NCI-H2171 treated with DMSO at 0.1 percent for 48 hours (cell line): ENCODE measurements around the gene CACNG7.

Experiments used
- DNase-seq: peaks from one replicate; lab custom pipeline; 2025; lab: John Stamatoyannopoulos, UW

Gene CACNG7

DNA sequence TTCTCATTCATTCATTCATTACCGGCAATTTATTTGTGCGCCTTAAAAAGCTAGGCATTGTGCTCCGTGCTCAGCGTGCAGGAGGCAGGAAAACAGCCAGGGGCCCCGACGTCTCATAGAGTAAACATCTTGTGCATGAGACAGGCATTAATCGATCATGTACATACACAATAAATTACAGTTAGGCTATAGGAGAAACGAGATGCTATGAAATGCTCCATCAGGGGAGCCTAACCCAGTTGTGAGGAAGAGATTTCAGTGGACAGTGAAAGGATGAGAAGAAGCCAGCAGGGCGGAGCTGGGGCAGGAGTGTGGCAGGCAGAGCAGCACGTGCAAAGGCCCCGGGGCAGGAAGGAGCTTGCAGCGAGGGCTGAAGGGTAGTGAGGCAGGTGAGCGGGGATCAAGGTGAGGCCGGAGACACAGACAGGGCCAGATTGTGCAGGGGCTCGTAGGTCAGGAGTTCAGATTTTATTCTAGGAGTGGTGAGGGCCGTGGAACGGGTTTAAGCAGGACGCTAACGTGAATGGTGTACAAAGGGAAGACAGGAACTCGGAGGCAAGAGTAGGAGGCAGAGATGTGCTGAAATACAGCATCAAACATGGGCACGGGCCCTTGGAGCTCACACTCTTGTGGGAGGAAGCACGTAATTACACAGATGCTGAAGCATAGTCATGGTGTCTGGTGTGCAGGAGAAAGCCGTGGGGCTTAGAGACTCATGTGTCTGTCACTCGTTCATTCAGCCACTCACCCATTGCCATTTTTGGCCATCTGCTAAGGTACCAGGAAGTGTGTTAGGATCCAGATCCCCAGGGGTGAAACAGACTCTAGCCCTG is 74.6 kb downstream of the CACNG7 start:
- DNase-seq, result no peak

DNA sequence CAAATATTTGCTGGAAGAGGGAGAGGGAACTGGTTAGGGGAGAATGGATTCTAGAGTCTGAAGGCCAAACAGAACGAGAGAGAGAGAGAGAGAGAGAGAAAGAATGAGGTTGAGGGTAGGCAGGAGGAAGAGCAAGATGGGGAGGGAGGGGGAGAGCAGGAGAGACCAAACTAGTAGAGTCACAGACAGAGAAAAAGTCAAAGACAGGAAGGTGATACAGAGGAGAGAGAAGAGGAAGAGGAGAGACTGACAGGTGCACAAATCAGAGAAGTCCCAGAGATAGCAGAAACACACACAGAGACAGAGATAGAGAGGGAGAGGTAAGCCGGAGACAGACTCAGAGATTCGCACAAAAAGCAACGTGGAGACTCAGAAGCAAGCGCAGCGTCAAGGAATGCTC is 76.8 kb downstream of the CACNG7 start:
- no peak for DNase-seq

- DNase-seq, result no peak
Measured at GRCh38 chr19:53988981-53989380, 79.9 kb downstream of the CACNG7 start.

DNA sequence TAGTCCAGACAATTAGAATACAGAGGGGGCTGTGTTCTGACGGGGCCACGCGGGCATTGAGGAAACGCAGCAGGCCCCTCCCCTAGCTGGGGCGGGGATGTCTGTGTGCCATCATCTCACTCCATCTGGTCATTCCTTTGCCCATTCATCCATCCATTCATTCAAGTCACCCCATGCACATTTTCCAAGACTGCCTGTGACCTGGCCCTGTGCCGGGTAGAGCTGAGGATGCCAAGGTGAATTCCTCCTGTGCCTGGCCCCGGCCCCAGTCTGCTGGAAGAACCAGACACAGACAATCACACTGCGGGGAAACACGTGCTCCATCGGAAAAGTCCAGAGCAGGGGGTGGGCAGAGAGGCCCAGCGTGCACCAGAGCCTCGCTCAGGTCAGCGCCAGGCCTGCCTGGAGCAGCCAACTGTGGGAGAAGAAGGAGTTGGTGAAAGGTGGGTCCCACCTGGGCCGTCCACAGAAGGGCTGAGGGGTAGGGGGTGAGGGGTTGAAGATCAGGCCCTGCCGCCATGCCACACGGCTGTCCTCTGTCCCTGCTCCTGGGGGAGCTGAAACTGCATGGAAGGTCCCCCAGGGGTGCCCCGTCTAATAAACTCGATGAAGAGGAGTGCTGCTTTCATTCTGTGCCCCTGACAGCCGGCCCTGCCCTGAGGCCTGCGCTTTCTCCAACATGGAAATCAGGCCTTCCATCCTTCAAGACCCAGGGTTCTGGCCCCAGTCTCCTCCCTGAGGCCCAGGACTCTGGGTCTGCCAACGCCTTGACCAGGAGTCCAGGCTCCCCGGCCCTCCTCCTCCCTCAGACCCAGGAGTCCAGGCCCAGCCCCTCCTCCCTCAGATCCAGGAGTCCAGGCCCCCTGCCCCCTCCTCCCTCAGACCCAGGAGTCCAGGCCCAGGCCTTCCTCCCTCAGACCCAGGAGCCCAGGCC is 80.8 kb downstream of the CACNG7 start:
- DNase-seq, result no peak

DNA sequence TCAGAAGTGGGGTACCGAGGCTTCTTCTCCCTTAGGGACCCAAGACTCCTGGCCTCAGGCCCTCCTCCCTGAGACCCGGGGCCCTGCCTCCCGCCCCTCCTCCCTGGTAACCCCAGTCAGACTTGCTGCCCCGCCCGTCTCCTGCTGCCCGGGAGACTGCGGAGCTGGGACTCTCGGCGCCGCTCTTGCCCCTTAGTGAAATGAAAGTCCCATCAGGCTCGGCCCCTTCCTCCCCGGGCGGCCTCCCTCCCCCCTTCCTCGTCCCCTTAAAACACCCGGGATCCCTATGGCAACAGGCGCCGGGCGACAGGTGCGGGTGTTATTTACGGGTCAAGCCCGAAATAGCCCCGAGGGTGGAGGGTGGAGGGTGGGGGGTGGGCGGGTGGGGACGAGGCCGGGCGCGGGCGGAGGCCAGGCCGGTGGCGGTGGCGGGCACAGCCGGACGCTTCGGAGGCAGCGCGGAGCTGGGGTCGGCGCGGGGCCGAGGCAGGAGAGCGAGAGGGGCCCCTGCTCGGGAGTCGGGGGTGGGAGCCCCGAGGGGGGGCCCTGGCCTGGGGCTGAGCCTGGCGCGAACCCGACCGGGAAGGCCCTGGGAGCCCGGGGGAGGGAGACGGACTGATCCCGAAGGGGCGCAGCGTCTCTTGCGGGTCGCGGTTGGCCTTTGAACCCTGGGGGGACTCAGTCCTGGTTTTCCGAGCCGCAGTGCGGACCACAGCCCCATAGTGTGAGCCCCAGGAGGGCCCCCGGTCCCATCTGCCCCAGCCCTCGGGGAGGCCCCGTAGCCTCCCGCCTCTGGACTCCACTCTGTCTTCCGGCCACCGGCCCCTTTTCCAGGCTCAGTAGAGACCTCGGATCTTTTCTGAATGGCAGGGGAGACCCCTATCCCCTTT is 82.4 kb downstream of the CACNG7 start, which contains the start of gene CACNG6:
TSS of gene CACNG6 (plus strand) at position 414 of the 890 bp plus-strand sequence. CDS start 1,241 bp downstream, outside the sequence.
- no peak for DNase-seq

- DNase-seq, result no peak
Measured at GRCh38 chr19:53992211-53992610, 83.1 kb downstream of the CACNG7 start.

DNA sequence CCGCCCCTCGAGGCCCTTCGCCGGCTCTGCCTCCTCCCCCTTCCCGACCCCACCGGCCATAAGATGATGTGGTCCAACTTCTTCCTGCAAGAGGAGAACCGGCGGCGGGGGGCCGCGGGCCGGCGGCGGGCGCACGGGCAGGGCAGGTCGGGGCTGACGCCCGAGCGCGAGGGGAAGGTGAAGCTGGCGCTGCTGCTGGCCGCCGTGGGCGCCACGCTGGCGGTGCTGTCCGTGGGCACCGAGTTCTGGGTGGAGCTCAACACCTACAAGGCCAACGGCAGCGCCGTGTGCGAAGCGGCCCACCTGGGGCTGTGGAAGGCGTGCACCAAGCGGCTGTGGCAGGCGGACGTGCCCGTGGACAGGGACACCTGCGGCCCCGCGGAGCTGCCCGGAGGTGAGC is 83.7 kb downstream of the CACNG7 start:
- DNase-seq, result no peak

- DNase-seq, result no peak
Measured at GRCh38 chr19:53993448-53993847, 84.4 kb downstream of the CACNG7 start.
